Caco-2 (cell line): ENCODE data around the gene CYREN. TPM values are rescaled to one million over a fixed set of nuclear protein-coding genes. Genes with fewer than 3 reads are reported as not detected.

Source experiments
- BruUV-seq: library from RNA; stranded (reverse); fragments of 400-500 nt; replicated peaks from 2 replicates; lab custom pipeline; 2021; lab: Mats Ljungman, UMichigan
- CTCF ChIA-PET: fragments of 300-600 bp; sonication (Branson Sonifier 250); formaldehyde crosslinking; loops from one replicate; lab custom pipeline; 2022; ENCODE audit warnings: antibody characterized with exemption; lab: Charles Lee
- POLR2A ChIA-PET: fragments of 300-600 bp; sonication (Branson Sonifier 250); formaldehyde crosslinking; loops from one replicate; lab custom pipeline; 2022; ENCODE audit warnings: antibody characterized with exemption; lab: Charles Lee
- DNase-seq, 2 experiments: peaks; one replicate each; pipeline versions ENCODE4 v3.0.0 to v3.0.0-alpha.2; 2020 to 2022
- H3K27me3 ChIP-seq: replicated peaks from 2 replicates; pipeline ENCODE4 v1.6.0; 2011; ENCODE audit warnings: low read length; ENCODE audit not compliant: control insufficient read depth, insufficient read depth
- H3K36me3 ChIP-seq: 2 replicates; pipeline ENCODE4 v1.5.1; 2011; ENCODE audit warnings: low read length; ENCODE audit not compliant: control insufficient read depth, insufficient read depth
- H3K4me1 ChIP-seq: fragments of 250-450 bp; sonication (Bioruptor Pico); 2 replicates; pipeline ENCODE4 v1.5.1; 2020; ENCODE audit warnings: mild to moderate bottlenecking
- H3K4me3 ChIP-seq: 2 replicates; pipeline ENCODE4 v1.5.1; 2011; ENCODE audit warnings: low read depth, mild to moderate bottlenecking, control low read depth, low read length
- H3K9me3 ChIP-seq: fragments of 250-450 bp; sonication (Bioruptor Pico); 2 replicates; pipeline ENCODE4 v1.5.1; 2020; ENCODE audit warnings: mild to moderate bottlenecking, moderate library complexity
- H3K27ac Mint-ChIP-seq: one replicate; pipeline ENCODE4 v1.8.0; 2022; ENCODE audit warnings: mixed read lengths; ENCODE audit not compliant: unreplicated experiment
- H3K27me3 Mint-ChIP-seq: one replicate; pipeline ENCODE4 v1.8.0; 2022; ENCODE audit warnings: mixed read lengths; ENCODE audit not compliant: insufficient read depth, unreplicated experiment
- H3K36me3 Mint-ChIP-seq: one replicate; pipeline ENCODE4 v1.8.0; 2022; ENCODE audit warnings: mild to moderate bottlenecking, mixed read lengths; ENCODE audit not compliant: insufficient read depth, unreplicated experiment
- H3K4me1 Mint-ChIP-seq: one replicate; pipeline ENCODE4 v1.8.0; 2022; ENCODE audit warnings: low read depth, mixed read lengths; ENCODE audit not compliant: unreplicated experiment
- H3K4me3 Mint-ChIP-seq: one replicate; pipeline ENCODE4 v1.8.0; 2022; ENCODE audit warnings: mild to moderate bottlenecking, moderate library complexity, mixed read lengths; ENCODE audit not compliant: unreplicated experiment
- H3K9me3 Mint-ChIP-seq: one replicate; pipeline ENCODE4 v1.8.0; 2022; ENCODE audit warnings: mixed read lengths; ENCODE audit not compliant: unreplicated experiment
- intact Hi-C: fragments of 100-400 bp; cut with micrococcal nuclease; formaldehyde crosslinking; loops from one replicate; pipeline ENCODE4 v1.10.0; 2022; ENCODE audit not compliant: unreplicated experiment
- total RNA-seq: library from RNA; stranded (reverse); gene quantifications from 2 replicates; pipeline ENCODE4 v1.2.3, GENCODE V29; 2022
- TF ChIP-seq, protein P1 (sequence below), 2 experiments: fragments of 200-600 bp in 1 of 2; IDR thresholded peaks; 1 replicate in 1 of 2; 2 replicates in 1 of 2; pipeline versions ENCODE4 v1.5.1 to v1.8.0; 2011 to 2022; ENCODE audit warnings: antibody characterized with exemption in 1 of 2, control low read depth in 1 of 2, inconsistent platforms in 1 of 2, low read depth in 1 of 2, low read length in 1 of 2, mild to moderate bottlenecking in 1 of 2, moderate library complexity in 1 of 2; ENCODE audit not compliant: insufficient read depth in 1 of 2, severe bottlenecking in 1 of 2, unreplicated experiment in 1 of 2

CYREN gene
- total RNA-seq, 1 experiment from 2014 or later: 60.9 TPM

DNA sequence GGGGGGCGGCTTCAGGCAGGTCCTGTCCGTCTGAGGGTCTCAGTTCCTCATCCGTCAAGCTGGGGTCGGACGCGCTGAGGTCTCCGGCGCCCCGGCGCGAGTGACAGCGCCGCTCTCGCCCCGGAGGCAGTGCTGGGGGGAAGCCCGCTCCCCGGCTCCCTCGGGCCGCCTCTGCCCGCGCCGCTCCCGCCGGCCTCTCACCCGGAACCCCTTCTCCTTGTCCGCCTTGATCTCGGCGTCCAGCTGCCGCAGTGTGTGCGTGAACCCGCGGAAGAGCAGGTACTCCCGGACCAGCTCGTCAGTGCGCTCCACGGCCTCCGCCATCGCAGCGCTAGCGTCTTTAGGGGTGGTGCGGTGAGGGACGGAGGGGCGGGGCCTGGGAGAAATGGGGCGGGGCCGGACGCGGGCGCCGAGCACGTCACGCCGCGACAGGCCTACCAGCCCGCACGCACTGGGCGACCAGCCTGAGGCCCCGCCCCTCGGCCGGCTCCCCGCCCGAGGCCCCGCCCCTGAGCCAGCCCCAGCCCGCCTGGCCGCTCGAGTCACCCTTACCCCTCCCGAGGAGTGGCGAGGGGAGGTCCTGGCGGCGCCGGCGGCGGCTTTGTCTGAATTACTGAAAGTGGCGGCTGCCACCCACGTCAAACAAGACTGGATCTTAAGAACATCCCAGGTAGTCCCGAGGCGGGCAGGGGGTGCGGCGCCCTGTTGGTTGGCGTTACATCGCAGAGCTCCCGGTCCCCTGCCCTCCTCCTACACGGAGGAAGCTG is 40.9 kb upstream of the CYREN start, which contains the start of gene WDR91:
TSS of gene WDR91 (minus strand) at position 348 of the 767 bp plus-strand sequence. CDS start at position 324, 24 bp downstream.
- Histone ChIP-seq H3K4me3 (peak within 1 kb of the TSS; percentile 86), H3K9me3 (no peaks in the 10 kb centered on the region), H3K27me3 (no peaks in the 10 kb centered on the region), H3K36me3 (no peaks in the 10 kb centered on the region), H3K4me1 (peaks cover 4% of the 10 kb centered on the region; the same call in 1 of the 2 replicates)
- DNase-seq: peak; percentile 94 to 95
- ChIA-PET CTCF (interaction anchor here (0.6 to 1.4 kb wide), 3 partner anchors 64 to 434 kb away, joined by 4 to 7 read pairs (median 5); no protein-coding TSS in a partner anchor), POLR2A (no interaction called here)
- Mint-ChIP-seq H3K4me1 (peaks cover 9% of the 10 kb centered on the region), H3K27me3 (no peaks in the 10 kb centered on the region), H3K27ac (peak within 1 kb of the TSS; percentile 96), H3K4me3 (peak within 1 kb of the TSS; percentile 95), H3K36me3 (no peaks in the 10 kb centered on the region), H3K9me3 (no peaks in the 10 kb centered on the region)
- TF ChIP-seq, protein P1, sequence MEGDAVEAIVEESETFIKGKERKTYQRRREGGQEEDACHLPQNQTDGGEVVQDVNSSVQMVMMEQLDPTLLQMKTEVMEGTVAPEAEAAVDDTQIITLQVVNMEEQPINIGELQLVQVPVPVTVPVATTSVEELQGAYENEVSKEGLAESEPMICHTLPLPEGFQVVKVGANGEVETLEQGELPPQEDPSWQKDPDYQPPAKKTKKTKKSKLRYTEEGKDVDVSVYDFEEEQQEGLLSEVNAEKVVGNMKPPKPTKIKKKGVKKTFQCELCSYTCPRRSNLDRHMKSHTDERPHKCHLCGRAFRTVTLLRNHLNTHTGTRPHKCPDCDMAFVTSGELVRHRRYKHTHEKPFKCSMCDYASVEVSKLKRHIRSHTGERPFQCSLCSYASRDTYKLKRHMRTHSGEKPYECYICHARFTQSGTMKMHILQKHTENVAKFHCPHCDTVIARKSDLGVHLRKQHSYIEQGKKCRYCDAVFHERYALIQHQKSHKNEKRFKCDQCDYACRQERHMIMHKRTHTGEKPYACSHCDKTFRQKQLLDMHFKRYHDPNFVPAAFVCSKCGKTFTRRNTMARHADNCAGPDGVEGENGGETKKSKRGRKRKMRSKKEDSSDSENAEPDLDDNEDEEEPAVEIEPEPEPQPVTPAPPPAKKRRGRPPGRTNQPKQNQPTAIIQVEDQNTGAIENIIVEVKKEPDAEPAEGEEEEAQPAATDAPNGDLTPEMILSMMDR (IDR thresholded peaks at IDR 0.05; ENCODE audit: insufficient read depth in 1 of 2, low read depth in 1 of 2, low read length in 1 of 2, severe bottlenecking in 1 of 2, unreplicated experiment in 1 of 2): no peak
- no TSS peak for BruUV-seq
- intact Hi-C loops: loop anchor here (2.0 to 5.0 kb wide), 2 partner anchors 41 to 219 kb away; partner anchors contain the start of gene CYREN

DNA sequence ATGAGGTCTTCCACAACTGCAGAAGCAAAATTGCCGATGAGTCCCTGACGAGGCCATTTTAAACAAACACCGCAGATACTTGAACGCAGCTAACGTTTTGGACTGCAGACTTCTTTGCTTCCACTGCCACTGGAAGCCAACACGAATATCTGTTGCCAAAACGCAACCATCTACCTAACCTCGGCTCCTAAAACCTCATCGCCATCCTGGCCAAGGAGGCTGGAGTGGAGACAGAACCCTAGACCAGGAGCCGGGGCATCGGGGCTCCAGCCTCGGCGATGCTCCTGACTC is 40.3 kb upstream of the CYREN start:
- no peak for DNase-seq
- CTCF ChIA-PET: interaction anchor here (0.6 to 1.4 kb wide), 2 partner anchors 64 to 435 kb away, joined by 4 to 7 read pairs; no protein-coding TSS in a partner anchor
- TF ChIP-seq, protein P1 (IDR thresholded peaks at IDR 0.05; ENCODE audit: insufficient read depth in 1 of 2, low read depth in 1 of 2, low read length in 1 of 2, severe bottlenecking in 1 of 2, unreplicated experiment in 1 of 2): no peak
- POLR2A ChIA-PET: no interaction called here
- H3K36me3 ChIP-seq: no peaks in the 10 kb centered on the region
- H3K4me1 ChIP-seq: peaks cover 4% of the 10 kb centered on the region; the same call in 1 of the 2 replicates
- intact Hi-C loops: loop anchor here (2.0 to 5.0 kb wide), 2 partner anchors 40 to 219 kb away; partner anchors contain the start of gene CYREN
- no peaks in the 10 kb centered on the region for H3K27me3 Mint-ChIP-seq
- H3K9me3 Mint-ChIP-seq: no peaks in the 10 kb centered on the region
- peaks cover 9% of the 10 kb centered on the region for H3K4me1 Mint-ChIP-seq
- no peaks in the 10 kb centered on the region for H3K27me3 ChIP-seq
- no peaks in the 10 kb centered on the region for H3K36me3 Mint-ChIP-seq
- no peaks in the 10 kb centered on the region for H3K9me3 ChIP-seq
- peak overlapping the region; percentile 96 for H3K27ac Mint-ChIP-seq
- H3K4me3 Mint-ChIP-seq: peak overlapping the region; percentile 95
- peak overlapping the region; percentile 86 for H3K4me3 ChIP-seq
- BruUV-seq: no TSS peak

DNA sequence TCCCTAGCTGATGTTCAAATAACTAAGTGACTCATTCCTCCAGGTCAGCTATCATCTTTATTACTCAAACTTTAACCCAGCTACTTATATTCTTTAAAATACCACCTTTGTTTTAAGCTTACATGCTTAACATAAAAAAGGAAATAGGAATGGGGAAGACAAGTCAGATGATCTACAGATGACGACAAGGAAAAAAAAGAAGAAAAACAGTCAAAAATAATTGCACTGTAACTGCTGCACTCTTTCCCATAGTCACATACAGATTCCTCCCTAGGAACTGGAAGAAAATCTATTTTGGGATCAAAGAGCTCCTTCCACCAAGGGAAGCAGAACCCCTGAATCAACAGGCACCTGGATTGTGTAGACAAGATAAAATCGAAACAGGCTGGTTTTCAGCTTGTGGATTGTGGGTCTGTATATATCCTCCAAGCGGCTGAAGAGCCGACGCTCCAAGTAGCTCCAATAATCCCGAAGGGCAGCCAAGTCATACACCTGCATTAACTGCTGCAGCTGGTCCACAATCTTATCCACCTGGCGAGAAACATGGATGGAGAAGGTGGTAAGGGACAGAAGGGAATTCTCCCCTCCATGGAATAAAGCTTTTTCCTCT is 38.8 kb upstream of the CYREN start:
- H3K4me1 Mint-ChIP-seq: peaks cover 9% of the 10 kb centered on the region
- TF ChIP-seq, protein P1 (IDR thresholded peaks at IDR 0.05; ENCODE audit: insufficient read depth in 1 of 2, low read depth in 1 of 2, low read length in 1 of 2, severe bottlenecking in 1 of 2, unreplicated experiment in 1 of 2): no peak
- intact Hi-C loops: no loop called here
- no peak overlapping the region for H3K4me3 ChIP-seq
- H3K27me3 ChIP-seq: no peaks in the 10 kb centered on the region
- no peaks in the 10 kb centered on the region for H3K9me3 Mint-ChIP-seq
- no peaks in the 10 kb centered on the region for H3K9me3 ChIP-seq
- H3K36me3 Mint-ChIP-seq: no peaks in the 10 kb centered on the region
- no peaks in the 10 kb centered on the region; the same call in 1 of the 2 replicates for H3K36me3 ChIP-seq
- BruUV-seq: no TSS peak
- POLR2A ChIA-PET: no interaction called here
- CTCF ChIA-PET: no interaction called here
- H3K27me3 Mint-ChIP-seq: no peaks in the 10 kb centered on the region
- no peak overlapping the region for H3K27ac Mint-ChIP-seq
- no peak overlapping the region for H3K4me3 Mint-ChIP-seq
- DNase-seq: no peak
- peaks cover 4% of the 10 kb centered on the region; the same call in 1 of the 2 replicates for H3K4me1 ChIP-seq
